AG09319 (cell line): ENCODE measurements around the gene KLF9.
A peak's percentile ranks its signal among the peaks of the same experiment; 100 is the strongest.

Experiments used
- DNase-seq: peaks from one replicate; pipeline ENCODE4 v3.0.0-alpha.2; 2010; ENCODE audit warnings: low read depth; ENCODE audit errors: extremely low read depth
- CTCF ChIP-seq: IDR thresholded peaks from 2 replicates; pipeline ENCODE4 v1.5.1; 2011; ENCODE audit warnings: low read depth, mild to moderate bottlenecking, inconsistent platforms, low read length, moderate library complexity

KLF9 gene

DNA sequence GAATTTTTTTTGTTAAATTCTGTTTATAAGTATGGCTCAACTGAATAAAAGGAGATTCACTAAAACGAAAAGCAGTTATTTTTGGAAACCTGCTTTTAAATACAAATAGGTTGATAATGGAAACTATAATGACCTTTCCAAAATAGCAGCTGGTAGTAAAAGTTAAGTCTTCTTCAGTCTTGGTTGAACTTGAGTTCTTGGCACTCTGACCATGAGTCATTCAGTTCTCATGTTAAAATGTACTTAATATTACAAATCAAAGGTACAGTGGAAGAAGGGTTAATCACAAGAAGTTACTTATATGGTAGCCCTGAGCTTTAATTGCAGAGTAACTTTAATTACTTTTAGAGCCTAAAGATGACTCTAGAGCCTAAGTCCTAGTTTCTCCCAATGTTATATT lies 62.1 kb downstream of the KLF9 start:
- TF ChIP-seq CTCF = no peak
- DNase-seq = no peak

- DNase-seq = no peak
- no peak for TF ChIP-seq CTCF
These were observed 67.4 kb downstream of the KLF9 start for GRCh38 chr9:70347046-70347445.

DNA sequence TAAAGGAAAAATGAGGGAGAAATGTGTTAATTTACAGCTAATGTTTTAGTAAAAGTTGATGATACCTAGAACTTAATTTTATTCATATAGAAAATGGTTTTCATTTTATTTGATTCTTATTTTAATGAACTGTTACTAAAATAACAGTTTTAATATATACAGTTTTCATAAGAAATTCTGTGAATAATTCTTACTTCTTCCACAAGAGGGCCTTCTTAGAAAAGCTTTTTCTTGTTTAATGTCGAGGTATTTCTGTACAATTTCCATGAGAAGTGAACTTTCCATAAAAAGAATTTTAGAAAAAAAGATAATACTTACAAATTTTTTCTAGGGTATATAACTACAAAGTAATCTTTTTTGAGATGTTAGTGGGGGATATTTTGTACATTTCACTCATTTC lies 73.9 kb downstream of the KLF9 start:
- peak; percentile 35 for TF ChIP-seq CTCF
- no peak for DNase-seq
